PC-9 (cell line): ENCODE data around the gene TPTE2. TPM values are rescaled to one million over a fixed set of nuclear protein-coding genes. Genes with fewer than 3 reads are reported as not detected.

Experiments
- BruUV-seq: library from RNA; stranded (reverse); fragments of 400-500 nt; replicated peaks from 2 replicates; lab custom pipeline; 2021; lab: Mats Ljungman, UMichigan
- CTCF ChIA-PET: fragments of 300-600 bp; sonication (Branson Sonifier 250); formaldehyde crosslinking; loops from one replicate; lab custom pipeline; 2022; ENCODE audit warnings: antibody characterized with exemption; lab: Charles Lee
- POLR2A ChIA-PET: fragments of 300-600 bp; sonication (Branson Sonifier 250); formaldehyde crosslinking; loops from one replicate; lab custom pipeline; 2022; ENCODE audit warnings: antibody characterized with exemption; ENCODE audit not compliant: unreplicated experiment; lab: Charles Lee
- DNase-seq, 2 experiments: peaks; one replicate each; pipeline versions ENCODE4 v3.0.0 to v3.0.0-alpha.2; 2015 to 2022; ENCODE audit warnings: mixed read lengths in 1 of 2
- H2AFZ ChIP-seq: fragments of 200-600 bp; sonication (generic); 2 replicates; pipeline ENCODE4 v1.8.1; 2017; ENCODE audit warnings: antibody characterized with exemption
- H3F3A ChIP-seq: fragments of 200-600 bp; sonication (generic); 2 replicates; pipeline ENCODE4 v1.8.1; 2017; ENCODE audit warnings: antibody characterized with exemption, mild to moderate bottlenecking, low read depth; ENCODE audit not compliant: insufficient read depth
- H3K27ac ChIP-seq: fragments of 200-600 bp; sonication (generic); 2 replicates; pipeline ENCODE4 v1.6.1; 2016; ENCODE audit warnings: mixed run types
- H3K27me3 ChIP-seq: fragments of 200-600 bp; sonication (generic); 2 replicates; pipeline ENCODE4 v1.6.1; 2016; ENCODE audit warnings: low read depth, mixed run types; ENCODE audit not compliant: insufficient read depth
- H3K36me3 ChIP-seq: fragments of 200-600 bp; sonication (generic); 2 replicates; pipeline ENCODE4 v1.6.1; 2016; ENCODE audit warnings: low read depth, mixed run types
- H3K4me1 ChIP-seq: fragments of 200-600 bp; sonication (generic); replicated peaks from 2 replicates; pipeline ENCODE4 v1.6.1; 2016; ENCODE audit warnings: mixed run types; ENCODE audit not compliant: insufficient read depth
- H3K4me2 ChIP-seq: fragments of 200-600 bp; sonication (generic); 2 replicates; pipeline ENCODE4 v1.6.1; 2017; ENCODE audit warnings: mixed run types
- H3K4me3 ChIP-seq: fragments of 200-600 bp; sonication (generic); 2 replicates; pipeline ENCODE4 v1.6.1; 2016; ENCODE audit warnings: mixed run types
- H3K79me2 ChIP-seq: fragments of 200-600 bp; sonication (generic); 2 replicates; pipeline ENCODE4 v1.6.1; 2017; ENCODE audit warnings: low read depth, mixed run types
- H3K9me2 ChIP-seq: fragments of 200-600 bp; sonication (generic); 2 replicates; pipeline ENCODE4 v1.8.1; 2017; ENCODE audit warnings: mild to moderate bottlenecking; ENCODE audit not compliant: insufficient read depth
- H3K9me3 ChIP-seq: fragments of 200-600 bp; sonication (generic); 2 replicates; pipeline ENCODE4 v1.8.1; 2016; ENCODE audit warnings: low read depth; ENCODE audit not compliant: insufficient read depth
- H4K20me1 ChIP-seq: fragments of 200-600 bp; sonication (generic); 2 replicates; pipeline ENCODE4 v1.8.1; 2017; ENCODE audit not compliant: insufficient read depth
- EZH2 ChIP-seq: fragments of 200-600 bp; sonication (generic); IDR thresholded peaks from 2 replicates; pipeline ENCODE4 v1.8.0; 2017; ENCODE audit warnings: antibody characterized with exemption, low read depth
- intact Hi-C: fragments of 100-400 bp; cut with micrococcal nuclease; formaldehyde crosslinking; loops from one replicate; pipeline ENCODE4 v1.10.0; 2022; ENCODE audit not compliant: unreplicated experiment
- total RNA-seq: library from RNA; stranded (reverse); gene quantifications from 2 replicates; pipeline ENCODE4 v1.2.3, GENCODE V29; 2021
- TF ChIP-seq, protein P1 (sequence below): fragments of 200-600 bp; sonication (generic); conservative IDR thresholded peaks from 2 replicates; pipeline ENCODE4 v1.6.1; 2017; ENCODE audit warnings: mixed run types, antibody characterized with exemption, mild to moderate bottlenecking, moderate library complexity

The TPTE2 gene
- total RNA-seq, 1 experiment from 2014 or later: not detected

- intact Hi-C loops: no loop called here
- H3K9me3 ChIP-seq: no peaks in the 10 kb centered on the region
- TF ChIP-seq, protein P1, sequence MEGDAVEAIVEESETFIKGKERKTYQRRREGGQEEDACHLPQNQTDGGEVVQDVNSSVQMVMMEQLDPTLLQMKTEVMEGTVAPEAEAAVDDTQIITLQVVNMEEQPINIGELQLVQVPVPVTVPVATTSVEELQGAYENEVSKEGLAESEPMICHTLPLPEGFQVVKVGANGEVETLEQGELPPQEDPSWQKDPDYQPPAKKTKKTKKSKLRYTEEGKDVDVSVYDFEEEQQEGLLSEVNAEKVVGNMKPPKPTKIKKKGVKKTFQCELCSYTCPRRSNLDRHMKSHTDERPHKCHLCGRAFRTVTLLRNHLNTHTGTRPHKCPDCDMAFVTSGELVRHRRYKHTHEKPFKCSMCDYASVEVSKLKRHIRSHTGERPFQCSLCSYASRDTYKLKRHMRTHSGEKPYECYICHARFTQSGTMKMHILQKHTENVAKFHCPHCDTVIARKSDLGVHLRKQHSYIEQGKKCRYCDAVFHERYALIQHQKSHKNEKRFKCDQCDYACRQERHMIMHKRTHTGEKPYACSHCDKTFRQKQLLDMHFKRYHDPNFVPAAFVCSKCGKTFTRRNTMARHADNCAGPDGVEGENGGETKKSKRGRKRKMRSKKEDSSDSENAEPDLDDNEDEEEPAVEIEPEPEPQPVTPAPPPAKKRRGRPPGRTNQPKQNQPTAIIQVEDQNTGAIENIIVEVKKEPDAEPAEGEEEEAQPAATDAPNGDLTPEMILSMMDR: no peak
- TF ChIP-seq EZH2: no peak
Observed at GRCh38 chr13:19590423-19590822, 29.1 kb upstream of the TPTE2 start.

GRCh38 chr13:19589312-19589711 lies 28.0 kb upstream of the TPTE2 start:
- intact Hi-C loops: no loop called here
- CTCF ChIA-PET: no interaction called here
- H3K4me2 ChIP-seq: no peak overlapping the region

More at GRCh38 chr13:19590423-19590822, 29.1 kb upstream of the TPTE2 start:
- Histone ChIP-seq H3K4me3 (no peak overlapping the region), H3K4me2 (no peak overlapping the region), H3K27ac (no peak overlapping the region), H3K79me2 (no peaks in the 10 kb centered on the region), H4K20me1 (no peaks in the 10 kb centered on the region), H2AFZ (no peak overlapping the region), H3K36me3 (no peaks in the 10 kb centered on the region), H3K9me2 (no peaks in the 10 kb centered on the region), H3F3A (no peaks in the 10 kb centered on the region), H3K27me3 (no peaks in the 10 kb centered on the region), H3K4me1 (no peaks in the 10 kb centered on the region)
- CTCF ChIA-PET: no interaction called here
- POLR2A ChIA-PET: interaction anchor here (0.6 kb wide), 1 partner anchor 15 kb away, joined by 4 read pairs; no protein-coding TSS in a partner anchor
- BruUV-seq: no TSS peak
- DNase-seq: no peak

DNA sequence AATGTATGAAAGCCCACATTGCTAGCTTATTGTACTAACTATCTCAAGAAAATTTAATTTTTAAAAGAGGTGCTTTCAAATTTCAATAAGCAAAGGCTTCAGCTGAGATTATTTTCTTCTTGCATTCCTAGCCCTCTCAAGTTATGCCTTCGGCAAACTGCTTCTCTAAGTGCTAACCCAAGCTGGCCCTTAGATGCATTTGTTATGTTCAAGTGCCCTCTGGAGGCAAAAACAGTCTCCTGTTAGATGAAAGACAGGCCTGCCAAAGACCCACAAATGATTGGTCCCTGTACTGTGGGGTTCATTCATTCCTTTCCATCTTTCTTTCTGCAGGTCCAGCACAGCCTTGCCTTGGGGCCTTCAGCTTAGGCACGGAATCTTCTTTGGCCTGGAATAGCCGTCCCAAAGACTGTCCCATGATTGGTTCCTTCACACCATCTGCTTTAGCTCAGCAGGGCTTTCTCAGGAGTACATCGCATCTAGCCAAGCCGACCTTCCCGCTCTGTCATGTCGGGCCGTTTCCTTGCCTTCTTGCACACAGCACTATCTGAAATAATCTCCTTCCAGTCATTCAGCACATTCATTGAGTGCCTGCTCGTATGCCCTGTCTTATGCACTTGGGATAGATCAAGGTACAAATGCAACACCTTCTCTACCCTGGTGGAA lies 26.4 kb upstream of the TPTE2 start:
- H3K36me3 ChIP-seq: no peaks in the 10 kb centered on the region
- ChIA-PET POLR2A (no interaction called here), CTCF (no interaction called here)
- H3K4me3 ChIP-seq: no peak overlapping the region
- H3K9me2 ChIP-seq: no peaks in the 10 kb centered on the region
- BruUV-seq: no TSS peak
- H3K4me2 ChIP-seq: peak overlapping the region; percentile 53; the same call in 1 of the 2 replicates
- intact Hi-C loops: no loop called here
- H3K27ac ChIP-seq: no peak overlapping the region
- DNase-seq: peak in 1 of 2 experiments; percentile 45
- no peaks in the 10 kb centered on the region for H3K4me1 ChIP-seq
- H3K27me3 ChIP-seq: no peaks in the 10 kb centered on the region
- H3K79me2 ChIP-seq: no peaks in the 10 kb centered on the region
- H3F3A ChIP-seq: no peaks in the 10 kb centered on the region
- H4K20me1 ChIP-seq: no peaks in the 10 kb centered on the region
- no peaks in the 10 kb centered on the region for H3K9me3 ChIP-seq
- no peak overlapping the region for H2AFZ ChIP-seq
- TF ChIP-seq, protein P1: peak; percentile 79
- no peak for TF ChIP-seq EZH2

More at GRCh38 chr13:19589312-19589711, 28.0 kb upstream of the TPTE2 start:
- Histone ChIP-seq H3K4me1 (no peaks in the 10 kb centered on the region), H3K27ac (no peak overlapping the region), H3F3A (no peaks in the 10 kb centered on the region), H3K36me3 (no peaks in the 10 kb centered on the region), H3K9me2 (no peaks in the 10 kb centered on the region), H2AFZ (no peak overlapping the region), H3K9me3 (no peaks in the 10 kb centered on the region), H3K27me3 (no peaks in the 10 kb centered on the region), H3K4me3 (no peak overlapping the region), H4K20me1 (no peaks in the 10 kb centered on the region), H3K79me2 (no peaks in the 10 kb centered on the region)
- no peak for DNase-seq
- no TSS peak for BruUV-seq
- POLR2A ChIA-PET: no interaction called here
- TF ChIP-seq, protein P1: no peak
- TF ChIP-seq EZH2: no peak
